GM19395 (cell line): ENCODE results near the gene SETMAR.

Experiments used
- ATAC-seq: cut with Tn5 transposase; IDR thresholded peaks from one replicate; pipeline ENCODE4 v1.9.1; 2021; ENCODE audit warnings: mild to moderate bottlenecking, moderate library complexity; ENCODE audit not compliant: unreplicated experiment

SETMAR gene

DNA sequence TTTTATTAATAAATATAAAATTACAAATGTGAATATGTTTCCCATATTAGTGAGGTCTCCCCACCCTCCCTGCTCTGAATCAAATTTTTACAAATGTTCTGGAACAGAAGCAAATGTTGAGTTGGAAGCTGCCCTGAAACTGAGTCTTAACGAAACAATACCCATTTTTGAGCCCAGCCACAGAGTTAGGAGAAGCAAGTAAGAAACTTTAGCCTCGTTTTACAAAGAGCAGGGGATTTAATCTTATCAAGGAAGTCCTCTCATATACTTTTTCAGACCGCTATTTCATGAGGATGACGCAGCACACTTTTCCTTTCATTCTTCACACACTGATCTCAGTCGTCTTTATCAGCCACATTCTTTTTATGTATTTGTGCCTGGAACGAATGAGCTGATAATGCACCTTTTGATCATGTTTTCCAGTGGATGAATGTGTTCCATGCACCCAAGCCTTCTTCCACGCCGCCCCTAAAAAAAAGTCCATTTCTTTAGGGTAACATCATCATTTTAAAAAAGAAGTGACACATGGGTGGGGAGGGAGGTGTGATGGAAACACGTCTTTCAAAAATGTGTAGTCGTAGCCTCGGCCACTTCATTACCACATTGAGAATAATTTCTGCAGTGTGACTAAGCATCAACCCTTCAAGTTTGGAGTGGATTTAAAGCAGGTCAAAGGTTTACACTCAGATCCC lies 48.1 kb downstream of the SETMAR start:
- ATAC-seq: peak; percentile 62

- ATAC-seq: no peak
Measured at GRCh38 chr3:4351872-4352271, 48.7 kb downstream of the SETMAR start.

- no peak for ATAC-seq
Measured at GRCh38 chr3:4355401-4356219, 52.4 kb downstream of the SETMAR start.

- ATAC-seq: no peak
Measured at GRCh38 chr3:4356220-4356540, 53.0 kb downstream of the SETMAR start.

GRCh38 chr3:4356546-4357410 lies 53.6 kb downstream of the SETMAR start:
- no peak for ATAC-seq

- ATAC-seq: no peak
Measured at GRCh38 chr3:4358273-4358672, 55.1 kb downstream of the SETMAR start.

DNA sequence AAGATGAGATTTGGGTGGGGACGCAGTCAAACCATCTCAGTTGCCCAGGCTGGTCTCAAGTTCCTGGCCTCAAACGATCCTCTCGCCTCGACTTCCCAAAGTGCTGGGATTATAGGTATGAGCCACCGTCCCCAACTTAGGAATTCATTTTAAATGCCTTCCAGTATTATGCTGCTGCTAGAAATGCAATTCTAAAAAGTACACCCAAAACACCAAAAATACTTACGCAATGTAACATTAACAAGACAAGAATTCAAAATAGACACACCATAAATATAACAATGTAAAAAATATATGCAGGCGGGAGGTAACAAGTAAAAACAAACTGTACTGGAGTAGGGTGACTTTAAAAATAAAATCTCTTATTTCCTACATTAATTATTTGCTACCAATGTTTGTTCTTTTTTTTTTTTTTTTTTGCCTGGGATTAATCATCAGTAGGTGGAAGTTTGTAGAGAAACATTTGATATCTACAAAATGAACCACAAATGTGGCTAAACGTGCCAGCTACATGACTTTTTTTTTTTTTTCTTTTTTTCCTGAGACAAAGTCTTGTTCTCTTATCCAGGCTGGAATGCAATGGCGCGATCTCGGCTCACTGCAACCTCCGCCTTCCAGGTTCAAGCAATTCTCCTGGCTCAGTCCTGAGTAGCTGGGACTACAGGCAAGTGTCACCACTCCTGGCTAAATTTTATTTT lies 56.8 kb downstream of the SETMAR start:
- ATAC-seq: no peak

DNA sequence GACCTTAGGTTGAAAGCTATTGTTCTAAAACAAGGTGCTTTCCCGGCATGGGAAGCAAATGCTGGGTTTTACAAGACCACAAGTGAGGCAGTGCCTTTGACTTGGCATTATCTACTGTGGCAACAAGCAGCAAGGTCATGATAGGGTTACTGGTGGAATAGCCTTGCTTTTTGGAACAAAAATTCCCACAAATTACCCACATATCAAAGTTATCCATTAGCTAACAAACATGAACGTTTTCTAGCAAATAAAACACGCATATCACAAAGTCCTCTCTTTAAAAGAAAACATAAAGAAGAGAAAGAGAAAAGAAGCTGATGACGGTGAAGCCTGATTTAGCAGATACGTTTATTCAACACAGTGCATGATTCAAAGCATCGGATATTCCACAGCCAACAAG lies 57.6 kb downstream of the SETMAR start:
- ATAC-seq: no peak

DNA sequence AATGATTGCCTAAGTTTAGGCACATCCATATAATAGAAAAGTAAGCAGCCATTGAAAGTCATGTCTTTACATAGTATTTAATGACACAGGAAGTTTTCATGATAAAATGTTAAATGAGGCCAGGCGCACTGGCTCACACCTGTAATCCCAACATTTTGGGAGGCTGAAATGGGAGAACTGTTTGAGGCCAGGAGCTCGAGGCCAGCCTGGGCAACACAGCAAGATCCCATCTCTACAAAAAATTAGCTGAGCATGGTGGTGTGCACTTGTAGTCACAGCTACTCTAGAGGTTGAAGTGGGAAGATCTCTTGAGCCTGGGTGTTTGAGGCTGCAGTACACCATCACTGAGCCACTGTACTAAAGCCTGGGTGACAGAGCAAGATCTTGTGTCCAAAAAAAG lies 59.4 kb downstream of the SETMAR start:
- ATAC-seq: no peak
